Subcutaneous adipose tissue (tissue), 4 donors: Measurements from ENCODE around the gene MANSC4. TPM values are rescaled to one million over a fixed set of nuclear protein-coding genes. Genes with fewer than 3 reads are reported as not detected.

Source experiments
- total RNA-seq, 4 donors: library from RNA; depleted of rRNA; stranded (reverse); fragments of >200 nt; gene quantifications; one replicate each; pipeline ENCODE4 v1.1.0, GENCODE V29; 2016
- TF ChIP-seq, protein P1 (sequence below): fragments of 450-650 bp; IDR thresholded peaks from one replicate; pipeline ENCODE4 v1.5.1; 2016; ENCODE audit warnings: low read depth, mild to moderate bottlenecking, control low read depth, antibody characterized with exemption, moderate library complexity

MANSC4 gene
- total RNA-seq, 4 donors from 2014 or later: 0.85 TPM; not detected in 3

DNA sequence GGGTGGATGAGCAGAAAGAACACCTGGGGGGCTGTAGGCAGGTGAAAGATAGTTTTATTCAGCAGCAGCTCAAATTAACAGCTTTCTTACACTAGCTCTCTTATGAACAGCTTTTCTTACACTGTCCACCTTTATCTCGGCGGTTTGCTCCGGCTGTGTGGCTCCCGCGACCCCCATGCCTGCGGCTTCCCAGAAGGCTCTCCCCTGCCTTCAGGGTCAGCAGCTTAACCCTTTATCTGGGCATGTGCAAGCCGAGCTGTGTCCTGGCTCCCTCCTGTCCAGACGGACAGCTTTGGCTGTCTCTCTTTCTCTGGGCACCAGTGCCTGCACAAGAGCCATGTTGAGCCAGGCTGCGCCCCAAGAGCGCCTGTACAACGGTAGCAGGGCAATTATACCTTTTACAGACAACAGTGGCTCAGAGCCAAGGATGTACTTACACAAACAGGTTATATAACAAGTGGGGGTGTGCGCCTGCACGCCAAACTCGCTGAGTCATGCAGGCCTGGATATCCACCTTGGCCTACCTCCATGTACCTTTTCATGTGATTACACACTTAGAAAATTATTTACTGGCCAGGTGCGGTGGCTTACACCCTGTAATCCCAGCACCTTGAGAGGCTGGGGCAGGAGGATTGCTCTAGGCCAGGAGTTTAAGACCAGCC lies 28.5 kb downstream of the MANSC4 start:
- TF ChIP-seq, protein P1, sequence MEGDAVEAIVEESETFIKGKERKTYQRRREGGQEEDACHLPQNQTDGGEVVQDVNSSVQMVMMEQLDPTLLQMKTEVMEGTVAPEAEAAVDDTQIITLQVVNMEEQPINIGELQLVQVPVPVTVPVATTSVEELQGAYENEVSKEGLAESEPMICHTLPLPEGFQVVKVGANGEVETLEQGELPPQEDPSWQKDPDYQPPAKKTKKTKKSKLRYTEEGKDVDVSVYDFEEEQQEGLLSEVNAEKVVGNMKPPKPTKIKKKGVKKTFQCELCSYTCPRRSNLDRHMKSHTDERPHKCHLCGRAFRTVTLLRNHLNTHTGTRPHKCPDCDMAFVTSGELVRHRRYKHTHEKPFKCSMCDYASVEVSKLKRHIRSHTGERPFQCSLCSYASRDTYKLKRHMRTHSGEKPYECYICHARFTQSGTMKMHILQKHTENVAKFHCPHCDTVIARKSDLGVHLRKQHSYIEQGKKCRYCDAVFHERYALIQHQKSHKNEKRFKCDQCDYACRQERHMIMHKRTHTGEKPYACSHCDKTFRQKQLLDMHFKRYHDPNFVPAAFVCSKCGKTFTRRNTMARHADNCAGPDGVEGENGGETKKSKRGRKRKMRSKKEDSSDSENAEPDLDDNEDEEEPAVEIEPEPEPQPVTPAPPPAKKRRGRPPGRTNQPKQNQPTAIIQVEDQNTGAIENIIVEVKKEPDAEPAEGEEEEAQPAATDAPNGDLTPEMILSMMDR: no peak

DNA sequence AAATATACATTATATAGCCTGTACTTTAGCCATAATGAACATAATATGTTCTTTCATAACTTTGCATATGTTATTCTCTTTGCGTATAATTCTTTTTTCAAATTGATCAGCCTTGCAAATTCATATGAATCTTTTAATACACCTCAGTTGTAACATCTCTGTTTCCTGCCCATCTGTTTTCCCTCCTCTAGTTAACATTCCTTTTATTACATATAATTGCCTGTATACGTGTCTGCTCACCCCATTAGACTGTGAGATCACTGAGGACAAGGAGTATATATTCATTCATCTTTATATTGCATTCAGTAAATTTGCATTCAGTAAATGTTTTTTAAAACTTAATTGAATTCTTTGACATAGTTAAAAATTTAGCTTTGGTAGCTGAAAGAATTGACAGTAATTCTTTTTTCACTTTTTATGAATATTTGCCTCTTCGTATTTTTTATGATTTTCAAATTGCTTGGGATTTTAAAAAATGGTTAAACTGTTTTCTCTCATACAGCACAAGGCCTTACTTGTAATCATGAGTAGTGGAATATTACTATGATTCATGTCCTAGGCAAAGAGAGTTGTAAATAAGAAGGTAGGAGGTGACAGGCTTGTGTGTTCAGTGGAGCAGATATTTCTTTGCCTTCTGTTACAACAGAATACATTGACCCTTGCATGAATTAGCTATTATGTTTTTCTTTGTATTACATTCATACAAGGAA lies 32.8 kb downstream of the MANSC4 start:
- TF ChIP-seq, protein P1: no peak

DNA sequence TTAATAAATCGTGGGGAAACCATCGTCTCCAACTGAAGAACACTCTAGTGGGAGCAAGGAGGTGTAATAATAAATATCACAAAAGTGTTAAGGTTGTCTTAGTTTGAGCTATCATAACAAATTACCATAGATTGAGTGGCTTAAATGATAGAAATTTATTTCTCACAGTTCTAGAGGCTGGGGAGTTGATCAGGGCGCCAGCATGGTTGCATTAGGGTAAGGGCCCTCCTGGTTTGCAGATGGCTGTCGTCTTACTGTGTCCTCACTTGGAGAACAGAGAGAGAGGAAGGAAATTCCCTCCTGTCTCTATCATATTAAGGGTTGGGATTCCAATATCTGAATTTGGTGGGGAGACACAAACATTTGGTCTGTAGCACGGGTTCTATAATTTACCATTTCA lies 36.4 kb downstream of the MANSC4 start:
- TF ChIP-seq, protein P1: no peak

- TF ChIP-seq, protein P1: no peak
Observed at GRCh38 chr12:27733791-27734190, 46.2 kb downstream of the MANSC4 start.

DNA sequence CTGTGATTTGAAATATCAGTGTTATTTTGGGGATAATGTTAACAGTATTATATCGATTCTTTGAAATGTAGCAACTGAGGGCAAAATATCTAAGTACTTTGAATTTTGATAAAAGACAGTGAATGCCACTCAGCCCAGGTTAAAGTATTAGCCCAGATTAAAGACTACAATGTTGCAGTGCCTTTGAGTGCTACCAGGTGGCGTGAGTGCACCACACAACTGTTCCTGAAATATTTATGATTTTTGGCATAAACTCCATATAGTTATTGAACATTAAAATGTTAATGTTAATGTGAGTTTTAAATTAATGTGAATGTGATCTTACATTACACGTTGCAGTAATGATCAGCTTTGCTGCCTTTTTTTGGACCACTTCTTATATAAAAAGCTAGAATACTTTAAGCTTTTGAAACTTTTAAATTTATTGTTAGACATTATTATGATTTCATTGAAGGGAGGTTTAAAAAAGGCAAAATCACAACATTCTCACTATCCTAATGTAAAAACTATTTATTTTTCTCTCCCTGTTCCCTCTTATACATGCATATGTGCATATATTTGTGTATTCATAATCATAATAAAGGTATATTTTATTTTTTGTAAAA lies 46.9 kb downstream of the MANSC4 start:
- TF ChIP-seq, protein P1: no peak

DNA sequence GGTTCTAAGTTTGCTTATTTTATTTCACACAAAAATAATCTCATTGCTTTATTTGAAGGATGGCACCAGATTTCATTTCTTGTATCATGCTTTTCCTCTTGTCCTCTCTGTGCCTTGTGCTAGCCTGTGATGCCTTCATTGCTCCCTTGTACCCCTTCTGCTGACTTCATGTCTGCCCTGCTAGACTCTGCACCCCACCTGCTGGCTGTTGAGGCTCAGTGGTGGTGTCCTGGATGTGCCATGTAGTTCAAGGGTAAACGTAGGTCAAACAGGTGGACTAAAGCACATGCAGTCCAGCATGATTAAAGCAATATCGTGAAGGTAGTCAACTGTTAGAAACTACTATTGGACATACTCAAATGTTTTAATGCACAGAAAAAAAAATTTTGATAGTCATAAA lies 47.8 kb downstream of the MANSC4 start:
- TF ChIP-seq, protein P1: no peak

- TF ChIP-seq, protein P1: no peak
Observed at GRCh38 chr12:27730097-27730588, 49.9 kb downstream of the MANSC4 start.
